Right renal pelvis (tissue), 4 donors: ENCODE results near the gene MYRIP. TPM values are rescaled to one million over a fixed set of nuclear protein-coding genes. Genes with fewer than 3 reads are reported as not detected.
"Not testable (repeated sequence)": the region's sequence is repeated elsewhere in the genome, so short reads cannot be mapped to it uniquely, and the experiment has no call there.

Source experiments
- DNase-seq, 4 donors: peaks; one replicate each; pipeline ENCODE4 v3.0.0-alpha.2; 2013; ENCODE audit warnings: low read depth in 4 of 4, low spot score in 3 of 4, missing footprints in 1 of 4
- polyA plus RNA-seq, 4 donors: library from polyadenylated mRNA; unstranded; fragments of 120-200 nt; gene quantifications; one replicate each; pipeline ENCODE4 v1.2.1, GENCODE V29; 2013; ENCODE audit not compliant: insufficient read length in 4 of 4

MYRIP gene
- polyA plus RNA-seq, 4 donors: 1.8 to 2.6 (median 2.2) TPM

DNA sequence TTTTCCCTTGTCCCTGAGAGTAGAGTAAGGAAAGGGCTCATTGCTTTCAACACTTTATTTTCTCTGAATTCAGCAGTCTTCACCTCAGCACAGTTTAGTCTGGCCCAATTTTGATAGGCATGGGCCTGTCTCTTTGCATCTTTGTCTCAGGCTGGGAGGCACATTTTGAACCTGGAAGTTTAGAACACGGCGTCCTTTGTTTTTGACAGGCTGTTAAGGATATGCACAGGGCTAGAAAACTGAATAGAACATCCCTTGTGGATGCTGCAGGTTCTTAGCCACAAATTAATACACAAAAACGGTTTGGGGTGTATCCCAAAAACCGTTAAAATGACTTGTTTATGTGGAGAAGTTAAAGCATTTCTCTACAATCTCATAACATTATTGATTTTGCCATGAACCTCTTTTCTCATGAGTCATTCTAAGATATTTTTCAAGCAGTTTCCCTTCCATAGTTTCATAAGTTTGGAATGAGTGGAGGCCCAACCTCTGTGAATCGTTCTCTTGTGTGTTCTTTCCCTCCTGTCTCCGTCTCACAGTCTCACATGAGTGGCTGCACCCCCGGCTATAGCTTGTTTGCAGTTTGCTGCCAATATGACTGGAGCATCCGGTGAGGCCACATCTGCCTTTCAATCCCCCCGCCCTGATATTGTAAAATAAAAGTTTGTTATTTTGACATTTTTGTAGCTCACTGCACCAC lies 307.2 kb downstream of the MYRIP start:
- no peak for DNase-seq

DNA sequence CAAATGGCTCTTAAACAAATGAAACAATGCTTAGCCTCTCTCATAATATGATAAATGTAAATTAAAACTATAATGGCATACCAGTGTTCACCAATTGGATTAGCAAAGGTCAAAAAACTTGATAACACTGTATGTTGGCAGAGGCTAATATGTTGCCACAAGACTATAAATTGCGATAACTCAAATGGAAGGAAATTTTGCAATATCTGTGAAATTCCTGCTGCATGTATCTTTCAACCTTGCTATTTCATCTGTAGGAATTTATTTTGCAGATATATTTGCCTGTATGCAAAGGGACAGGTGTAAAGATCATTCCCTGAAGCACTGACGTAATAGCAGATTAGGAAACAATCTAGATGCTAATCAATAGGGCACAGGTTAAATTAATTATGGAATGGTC lies 308.7 kb downstream of the MYRIP start:
- DNase-seq: no peak

DNA sequence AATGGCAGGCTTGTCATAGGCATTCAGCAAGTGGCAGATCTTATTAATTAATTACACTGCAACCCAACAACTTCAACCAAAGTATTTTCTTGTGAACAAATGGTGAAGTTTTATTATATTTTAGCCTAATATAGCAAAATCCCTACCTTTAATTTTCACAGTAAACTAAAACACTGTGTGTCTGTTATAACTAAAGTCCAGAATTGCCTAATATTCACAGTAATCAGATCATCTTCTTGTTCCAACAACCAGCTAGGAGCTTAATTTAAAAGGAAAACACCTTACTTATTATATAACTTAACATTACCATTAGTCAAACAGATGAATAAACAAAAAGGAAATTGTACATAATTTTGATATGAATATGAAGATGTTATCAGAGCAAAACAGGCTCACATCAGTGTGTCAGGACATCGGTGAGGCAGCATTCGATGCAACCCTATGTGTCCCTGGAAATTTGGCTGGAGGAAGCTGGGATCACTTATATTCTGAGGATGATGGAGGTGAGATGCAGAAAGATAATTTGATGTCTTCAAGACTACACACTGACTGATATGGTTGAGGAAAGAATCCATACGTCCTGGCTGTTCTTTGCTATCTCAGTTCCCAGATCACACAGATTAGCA lies 310.8 kb downstream of the MYRIP start:
- DNase-seq: no peak

DNA sequence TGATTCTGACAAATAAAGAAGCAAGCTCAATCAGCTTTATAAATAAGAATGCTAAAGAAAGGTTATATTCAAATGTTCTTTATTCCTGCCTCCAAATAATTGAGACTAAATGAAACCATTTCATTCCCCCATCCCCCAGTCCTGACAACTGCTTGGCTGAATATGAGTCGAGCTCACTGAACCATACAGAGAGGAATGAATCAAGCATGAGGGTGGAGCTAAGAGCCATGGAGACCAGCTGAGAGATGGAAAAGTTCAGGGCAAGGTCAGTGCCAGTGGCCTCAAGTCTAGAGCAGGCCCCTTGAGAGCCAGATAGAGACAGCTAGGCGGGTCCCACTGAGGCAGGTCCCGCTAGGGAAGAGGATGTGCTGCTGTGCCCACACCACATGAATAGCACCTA lies 311.4 kb downstream of the MYRIP start:
- DNase-seq: peak; percentile 20 to 71 (median 42)

DNA sequence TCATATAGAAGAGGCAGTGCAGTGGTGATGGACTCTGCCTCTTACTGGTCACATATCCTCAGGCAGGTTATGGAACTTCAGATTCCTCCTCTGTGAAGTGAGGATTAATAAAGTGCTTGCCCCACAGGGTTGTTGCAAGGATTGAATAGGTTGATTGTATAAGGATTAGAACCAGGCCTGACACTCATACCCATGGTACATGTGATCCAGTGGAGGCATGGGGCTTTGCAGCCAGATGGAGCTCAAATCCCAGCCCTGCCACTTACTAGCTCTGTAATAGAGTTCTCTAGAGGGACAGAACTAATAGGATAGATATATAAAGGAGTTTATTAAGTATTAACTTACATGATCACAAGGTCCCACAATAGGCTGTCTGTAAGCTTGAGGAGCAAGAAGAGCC lies 315.5 kb downstream of the MYRIP start:
- DNase-seq: no peak

DNA sequence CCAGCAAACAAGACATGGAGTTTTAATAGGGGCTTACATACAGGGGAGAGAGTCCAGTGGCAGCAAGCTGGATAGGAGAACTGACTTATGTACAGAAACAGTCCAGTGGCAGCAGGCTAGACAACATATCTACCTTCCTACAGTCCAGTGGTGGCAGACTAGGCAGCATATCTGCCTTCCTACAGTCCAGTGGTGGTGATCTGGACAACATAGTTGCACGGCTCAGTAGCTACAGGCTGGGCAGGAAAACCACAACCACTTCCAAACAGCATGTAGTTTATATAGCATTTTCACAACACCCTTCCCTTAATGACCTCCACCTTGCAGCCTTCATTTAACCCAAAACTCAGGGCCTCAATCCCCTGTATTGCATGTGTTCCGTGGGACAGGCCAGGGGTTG lies 318.8 kb downstream of the MYRIP start:
- DNase-seq: no peak

DNA sequence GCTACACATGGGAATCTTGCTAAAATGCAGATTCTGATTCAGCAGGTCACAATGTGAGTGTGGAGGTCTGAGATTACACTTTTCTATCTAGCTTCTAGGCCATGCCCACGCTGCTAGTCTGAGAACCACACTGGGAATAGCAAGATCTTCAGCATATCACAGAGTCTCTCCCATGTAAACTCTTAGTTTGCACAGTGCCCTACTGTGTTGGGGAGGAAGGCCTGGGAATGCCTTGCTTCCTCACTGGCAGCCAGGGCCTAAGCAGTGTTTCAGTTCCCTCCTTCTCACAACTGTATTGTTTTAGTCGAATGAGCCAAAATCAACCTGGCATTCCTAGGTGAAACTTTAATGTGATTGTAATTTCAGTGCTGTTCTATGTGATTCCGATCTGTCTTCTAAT lies 320.1 kb downstream of the MYRIP start:
- no peak for DNase-seq

DNA sequence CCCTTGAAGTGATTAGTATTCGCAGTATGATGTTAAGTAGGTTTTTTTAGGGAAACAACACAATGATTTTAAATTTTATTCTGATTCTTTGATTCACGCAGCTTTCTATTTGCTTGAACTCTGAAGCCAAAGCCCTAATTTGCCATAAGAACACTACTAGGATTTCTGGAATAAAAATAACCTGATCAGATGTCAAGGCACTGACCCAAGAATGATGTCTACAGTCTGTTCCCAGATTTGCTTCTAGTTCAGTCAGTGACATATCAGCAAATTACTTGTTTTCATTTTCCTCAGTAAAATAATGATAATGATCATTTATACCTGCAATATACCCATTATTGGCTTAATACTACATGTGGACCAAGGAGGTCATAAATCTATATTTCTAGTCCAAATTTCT lies 320.6 kb downstream of the MYRIP start:
- no peak for DNase-seq

DNA sequence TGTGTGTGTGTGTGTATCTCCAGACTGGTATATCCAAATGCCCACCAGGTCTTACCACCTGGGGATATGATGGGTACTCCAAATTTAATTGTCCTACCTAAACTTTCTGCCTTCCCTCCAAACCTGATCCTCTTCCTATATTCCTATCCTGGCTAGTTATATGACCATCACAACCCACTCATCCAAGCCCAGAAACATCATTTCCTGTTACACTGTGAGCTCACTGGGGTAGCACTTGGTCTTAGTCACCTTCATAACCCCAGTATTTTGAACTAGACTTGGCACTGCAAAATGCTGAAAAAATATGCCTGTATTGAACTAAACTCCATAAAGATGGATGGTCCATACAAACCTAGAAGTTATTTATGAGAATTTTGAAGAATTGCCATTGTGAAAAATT lies 321.3 kb downstream of the MYRIP start:
- no peak for DNase-seq

DNA sequence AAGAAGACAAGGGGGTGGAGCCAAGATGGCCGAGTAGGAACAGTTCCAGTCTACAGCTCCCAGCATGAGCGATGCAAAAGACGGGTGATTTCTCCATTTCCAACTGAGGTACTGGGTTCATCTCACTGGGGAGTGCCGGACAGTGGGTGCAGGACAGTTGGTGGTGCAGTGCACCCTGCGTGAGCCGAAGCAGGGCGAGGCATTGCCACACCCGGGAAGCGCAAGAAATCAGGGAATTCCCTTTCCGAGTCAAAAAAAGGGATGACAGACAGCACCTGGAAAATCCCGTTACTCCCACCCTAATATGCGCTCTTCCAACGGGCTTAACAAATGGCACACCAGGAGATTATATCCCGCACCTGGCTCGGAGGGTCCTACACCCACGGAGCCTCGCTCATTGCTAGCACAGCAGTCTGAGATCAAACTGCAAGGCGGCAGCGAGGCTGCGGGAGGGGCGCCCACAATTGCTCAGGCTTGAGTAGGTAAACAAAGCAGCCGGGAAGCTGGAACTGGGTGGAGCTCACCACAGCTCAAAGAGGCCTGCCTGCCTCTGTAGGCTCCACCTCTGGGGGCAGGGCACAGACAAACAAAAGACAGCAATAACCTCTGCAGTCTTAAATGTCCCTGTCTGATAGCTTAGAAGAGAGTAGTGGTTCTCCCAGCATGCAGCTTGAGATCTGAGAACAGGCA lies 324.6 kb downstream of the MYRIP start:
- DNase-seq: not testable (repeated sequence)

DNA sequence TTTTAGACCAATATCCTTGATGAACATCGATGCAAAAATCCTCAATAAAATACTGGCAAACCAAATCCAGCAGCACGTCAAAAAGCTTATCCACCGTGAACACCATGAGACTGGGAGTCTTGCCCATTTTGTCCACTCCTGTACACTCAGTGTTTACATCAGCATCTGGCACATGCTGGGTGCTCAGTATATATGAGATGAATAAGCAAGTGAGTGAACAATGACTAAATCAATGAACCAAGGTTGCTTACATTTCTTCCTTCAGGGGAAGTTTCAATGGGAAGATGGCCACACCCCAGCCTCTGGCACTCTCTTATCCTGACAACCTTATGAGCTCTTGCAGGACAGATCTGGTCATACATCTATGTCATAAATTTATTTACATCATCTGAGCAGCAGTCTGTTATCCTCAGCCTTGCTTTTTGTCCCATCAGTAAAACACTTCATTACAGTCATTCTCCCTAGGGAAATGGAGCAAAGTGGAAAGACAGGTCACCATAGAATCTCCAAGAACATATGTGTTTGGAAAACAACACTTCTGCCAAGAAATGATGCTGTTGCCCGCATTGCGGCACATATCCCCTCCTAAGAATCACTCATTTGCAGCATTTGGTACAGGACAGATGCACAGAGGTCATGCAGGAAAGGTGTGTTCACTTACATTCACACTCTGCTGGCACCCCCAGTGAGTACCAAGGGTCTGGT lies 328.3 kb downstream of the MYRIP start:
- no peak for DNase-seq

DNA sequence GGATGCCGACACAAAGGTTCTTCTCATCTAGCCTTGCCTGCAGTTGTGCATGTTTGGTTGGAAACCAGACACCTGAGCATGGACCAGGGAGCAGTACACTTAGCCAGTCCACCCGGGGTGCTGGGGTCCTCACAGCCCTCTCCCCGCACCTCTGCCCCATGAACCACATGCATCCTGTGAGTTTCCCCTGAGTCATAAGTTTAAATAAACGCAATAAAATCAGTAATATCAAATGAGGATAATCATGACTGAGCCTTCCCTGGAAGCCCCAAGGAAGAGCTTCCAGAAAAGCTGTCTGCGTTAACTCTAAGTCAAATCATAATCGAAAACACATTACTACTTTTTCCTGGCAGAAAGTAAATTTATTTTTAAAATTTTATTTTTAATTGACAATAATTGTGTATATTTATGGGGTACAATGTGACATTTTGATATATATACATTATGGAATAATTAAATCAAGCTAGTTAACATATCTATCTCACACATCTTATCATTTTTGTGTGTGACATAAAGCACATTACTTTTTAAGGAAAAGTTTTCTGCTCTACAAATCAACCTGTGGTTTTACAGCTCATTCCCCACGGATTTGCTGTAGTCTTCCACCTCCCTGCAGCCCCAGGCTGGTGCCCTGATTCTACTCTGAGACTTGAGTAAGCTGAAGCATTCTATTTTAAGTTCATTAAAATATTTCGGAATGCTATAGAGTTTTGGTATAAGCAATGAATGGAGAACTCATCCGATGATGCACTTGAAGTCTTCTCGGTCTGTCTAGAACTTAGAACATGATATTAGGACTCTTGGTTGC lies 334.1 kb downstream of the MYRIP start:
- DNase-seq: no peak

DNA sequence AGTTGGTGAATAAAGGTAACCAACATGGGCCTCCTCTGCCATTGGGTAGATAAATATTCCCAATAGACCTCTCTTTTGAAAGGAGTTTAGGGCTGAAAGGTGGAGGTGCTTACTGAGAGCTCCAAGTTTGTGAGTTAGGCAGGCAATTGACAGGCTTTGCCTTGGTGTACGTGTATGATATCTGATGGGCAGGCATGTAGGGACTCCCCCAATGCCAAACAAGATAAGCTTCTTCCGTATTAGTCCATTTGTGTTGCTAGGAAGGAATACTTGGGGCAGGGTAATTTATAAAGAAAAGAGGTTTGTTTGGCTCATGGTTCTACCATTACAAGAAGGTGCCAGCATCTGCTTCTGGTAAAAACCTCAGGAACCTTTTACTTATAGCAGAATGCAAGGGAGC lies 339.4 kb downstream of the MYRIP start:
- no peak for DNase-seq

DNA sequence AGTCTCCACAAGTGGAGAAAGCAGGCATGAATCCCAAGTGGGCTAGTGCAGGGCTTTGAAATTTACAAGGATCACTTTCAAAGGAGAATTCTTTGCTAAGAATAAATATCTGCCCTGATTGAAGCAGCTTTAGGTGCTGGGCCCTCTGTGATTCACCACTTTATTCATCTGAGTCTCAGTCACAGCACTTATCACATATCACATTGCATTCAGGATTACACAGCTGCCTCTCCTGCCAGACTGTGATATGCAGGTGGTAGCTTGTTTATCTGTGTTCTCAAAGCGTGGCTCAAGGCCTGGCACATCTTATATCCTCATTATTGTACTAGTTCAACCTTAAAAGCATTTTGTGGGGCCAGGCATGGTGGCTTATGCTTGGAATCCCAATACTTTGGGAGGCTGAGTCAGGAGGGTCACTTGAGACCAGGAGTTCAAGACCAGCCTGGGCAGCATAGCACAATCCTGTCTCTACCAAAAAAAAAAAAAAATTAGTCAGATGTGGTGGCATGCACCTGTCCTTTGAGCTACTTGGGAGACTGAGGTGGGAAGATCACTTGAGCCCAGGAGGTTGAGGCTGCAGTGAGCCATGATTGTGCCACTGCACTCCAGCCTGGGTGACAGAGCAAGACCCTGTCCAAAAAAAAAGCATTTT lies 343.2 kb downstream of the MYRIP start:
- DNase-seq: no peak

DNA sequence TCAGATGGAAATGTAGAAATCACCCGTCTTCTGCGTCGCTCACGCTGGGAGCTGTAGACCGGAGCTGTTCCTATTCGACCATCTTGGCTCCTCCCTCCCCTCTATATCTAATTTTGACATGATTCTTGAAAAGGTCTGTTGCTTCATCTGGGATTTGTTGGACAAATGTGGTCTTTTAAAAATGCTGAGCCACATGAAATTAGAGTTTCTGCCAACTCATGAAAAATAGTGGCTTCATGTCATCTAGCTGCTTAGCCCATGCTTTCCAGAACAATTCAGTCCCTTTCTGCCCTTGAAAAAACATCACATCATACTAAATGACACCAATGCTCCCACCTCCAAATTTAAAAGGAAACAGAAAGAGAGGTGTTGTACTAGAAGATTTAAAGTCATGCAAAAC lies 351.5 kb downstream of the MYRIP start:
- no peak for DNase-seq

DNA sequence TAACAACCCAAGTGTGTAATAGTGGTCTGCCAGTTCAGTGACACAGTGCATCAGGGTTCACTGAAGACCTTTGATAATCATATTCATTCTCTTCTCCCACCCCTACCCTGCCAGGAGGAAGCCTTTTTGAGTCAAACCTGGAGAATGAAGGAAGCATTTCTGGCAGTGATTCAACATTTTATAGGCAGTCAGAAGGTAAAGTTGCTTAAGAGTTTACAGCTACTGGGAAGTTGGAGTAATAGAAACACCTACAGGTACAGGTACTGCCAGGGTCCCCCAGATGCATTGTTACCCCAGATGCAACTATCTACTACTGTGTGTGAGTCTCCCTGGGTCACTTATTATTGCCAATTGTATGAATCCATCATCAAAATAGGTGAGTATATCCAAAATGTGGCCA lies 353.2 kb downstream of the MYRIP start:
- no peak for DNase-seq

DNA sequence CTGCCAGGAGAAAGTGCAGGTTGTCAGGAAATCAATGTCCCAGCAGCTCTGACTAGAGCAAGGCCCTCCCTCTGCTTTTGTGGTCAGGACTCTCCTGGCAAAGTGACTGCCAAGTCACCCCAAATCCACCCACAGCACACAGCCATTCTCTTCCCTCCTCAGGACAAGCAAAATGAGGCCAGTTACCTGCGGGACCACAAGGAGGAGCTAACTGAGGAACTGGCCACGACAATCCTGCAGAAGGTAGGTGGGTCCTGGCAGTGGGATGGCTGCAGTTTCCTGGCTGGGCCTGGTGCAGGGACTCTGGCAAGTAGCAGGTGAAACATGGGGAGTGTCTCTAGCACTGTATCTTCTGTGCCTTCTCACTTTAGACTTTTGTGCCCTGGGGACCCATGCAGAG lies 357.6 kb downstream of the MYRIP start:
- no peak for DNase-seq

DNA sequence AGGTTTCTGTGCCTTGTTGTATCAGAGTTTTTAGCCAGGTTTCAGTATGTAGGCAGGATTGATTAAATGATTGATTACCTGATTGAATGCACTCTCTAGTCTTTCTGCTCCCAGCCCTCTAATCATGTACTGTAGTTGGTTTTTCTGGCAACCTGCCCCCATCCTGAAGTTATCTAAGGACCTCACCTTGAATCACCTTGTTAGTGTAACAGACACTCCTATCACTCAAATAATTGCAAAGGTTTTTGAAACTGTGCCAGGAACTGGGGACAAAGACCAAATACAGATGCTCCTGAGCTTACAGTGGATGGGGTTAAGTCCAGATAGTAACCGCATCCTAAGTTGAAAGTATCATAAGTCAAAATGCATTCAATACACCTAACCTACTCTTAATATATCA lies 358.5 kb downstream of the MYRIP start:
- DNase-seq: no peak

DNA sequence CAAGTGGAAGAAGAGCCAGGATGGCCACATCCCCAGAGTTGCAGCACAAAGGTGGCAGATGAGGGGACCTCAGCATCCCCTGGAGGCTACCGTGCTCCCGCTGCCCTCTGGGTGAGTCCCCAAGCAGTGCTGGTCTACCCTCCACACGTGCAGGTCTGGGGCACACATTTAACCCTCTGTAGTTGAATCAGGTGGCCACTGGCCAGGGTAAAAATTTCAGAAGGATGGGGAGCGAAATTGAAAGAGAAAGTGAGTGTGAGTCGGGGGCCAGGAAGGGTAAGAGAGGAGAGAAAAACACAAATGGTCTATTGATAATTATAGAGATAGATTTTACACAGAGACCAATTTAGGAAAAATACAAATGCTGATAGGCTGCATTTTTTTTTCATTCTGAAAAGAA lies 360.6 kb downstream of the MYRIP start:
- DNase-seq: no peak

DNA sequence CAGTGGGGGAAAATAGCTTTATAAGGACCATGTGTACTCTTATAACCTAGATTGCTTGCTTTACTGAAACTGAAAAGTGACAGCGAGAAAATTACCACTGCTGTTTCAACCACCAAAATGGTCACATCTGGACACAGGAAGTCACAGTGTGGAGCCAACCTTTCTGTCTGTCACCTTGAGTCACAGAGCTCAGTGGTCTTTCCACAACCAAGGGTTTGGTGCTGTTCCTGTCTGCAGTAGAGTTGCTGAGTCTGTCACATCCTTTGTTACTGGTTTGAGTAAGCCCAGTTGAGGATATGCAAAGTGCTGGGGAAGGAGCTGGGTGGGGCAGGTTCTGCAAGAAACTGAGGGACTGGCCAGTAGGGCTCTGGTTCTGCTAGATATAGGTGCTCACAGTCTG lies 361.0 kb downstream of the MYRIP start:
- no peak for DNase-seq
